ENCODE results near the gene PLEKHM2.

The PLEKHM2 gene

GRCh38 chr1:15702722-15703550, 18.8 kb downstream of the PLEKHM2 start:
- no peak for DNase-seq

GRCh38 chr1:15703562-15703961, 19.4 kb downstream of the PLEKHM2 start:
- DNase-seq: no peak

- no peak for DNase-seq
Measured at GRCh38 chr1:15704526-15705183, 20.5 kb downstream of the PLEKHM2 start.

GRCh38 chr1:15705184-15705566, 21.1 kb downstream of the PLEKHM2 start:
- DNase-seq: no peak

- DNase-seq: no peak
Measured at GRCh38 chr1:15706751-15707150, 22.6 kb downstream of the PLEKHM2 start.

GRCh38 chr1:15707239-15707925, 23.3 kb downstream of the PLEKHM2 start:
- DNase-seq: no peak

GRCh38 chr1:15708486-15709137, 24.5 kb downstream of the PLEKHM2 start:
- DNase-seq: no peak

GRCh38 chr1:15709226-15709625, 25.1 kb downstream of the PLEKHM2 start:
- no peak for DNase-seq

GRCh38 chr1:15712168-15712567, 28.0 kb downstream of the PLEKHM2 start:
- DNase-seq: no peak

- DNase-seq: no peak
Measured at GRCh38 chr1:15714406-15715136, 30.5 kb downstream of the PLEKHM2 start.

- no peak for DNase-seq
Measured at GRCh38 chr1:15717418-15718125, 33.5 kb downstream of the PLEKHM2 start.

GRCh38 chr1:15718199-15718601, 34.1 kb downstream of the PLEKHM2 start:
- DNase-seq: no peak

- DNase-seq: no peak
Measured at GRCh38 chr1:15719381-15720120, 35.4 kb downstream of the PLEKHM2 start.

GRCh38 chr1:15720861-15721260, 36.7 kb downstream of the PLEKHM2 start:
- DNase-seq: no peak

- no peak for DNase-seq
Measured at GRCh38 chr1:15722411-15722810, 38.3 kb downstream of the PLEKHM2 start.

GRCh38 chr1:15722836-15723532, 38.9 kb downstream of the PLEKHM2 start:
- DNase-seq: no peak

GRCh38 chr1:15723631-15724246, 39.6 kb downstream of the PLEKHM2 start:
- DNase-seq: no peak

- DNase-seq: no peak
Measured at GRCh38 chr1:15724949-15725880, 41.1 kb downstream of the PLEKHM2 start.

- no peak for DNase-seq
Measured at GRCh38 chr1:15726508-15726907, 42.4 kb downstream of the PLEKHM2 start.

All from CD4-positive, alpha-beta T cell treated with Interleukin-1 beta for 1 hour (primary cell).